GM21576 (cell line): ENCODE data around the gene CLDN9.

Experiments used
- ATAC-seq: cut with Tn5 transposase; IDR thresholded peaks from one replicate; pipeline ENCODE4 v1.9.1; 2021; ENCODE audit warnings: mild to moderate bottlenecking, moderate library complexity; ENCODE audit not compliant: unreplicated experiment

Gene CLDN9

DNA sequence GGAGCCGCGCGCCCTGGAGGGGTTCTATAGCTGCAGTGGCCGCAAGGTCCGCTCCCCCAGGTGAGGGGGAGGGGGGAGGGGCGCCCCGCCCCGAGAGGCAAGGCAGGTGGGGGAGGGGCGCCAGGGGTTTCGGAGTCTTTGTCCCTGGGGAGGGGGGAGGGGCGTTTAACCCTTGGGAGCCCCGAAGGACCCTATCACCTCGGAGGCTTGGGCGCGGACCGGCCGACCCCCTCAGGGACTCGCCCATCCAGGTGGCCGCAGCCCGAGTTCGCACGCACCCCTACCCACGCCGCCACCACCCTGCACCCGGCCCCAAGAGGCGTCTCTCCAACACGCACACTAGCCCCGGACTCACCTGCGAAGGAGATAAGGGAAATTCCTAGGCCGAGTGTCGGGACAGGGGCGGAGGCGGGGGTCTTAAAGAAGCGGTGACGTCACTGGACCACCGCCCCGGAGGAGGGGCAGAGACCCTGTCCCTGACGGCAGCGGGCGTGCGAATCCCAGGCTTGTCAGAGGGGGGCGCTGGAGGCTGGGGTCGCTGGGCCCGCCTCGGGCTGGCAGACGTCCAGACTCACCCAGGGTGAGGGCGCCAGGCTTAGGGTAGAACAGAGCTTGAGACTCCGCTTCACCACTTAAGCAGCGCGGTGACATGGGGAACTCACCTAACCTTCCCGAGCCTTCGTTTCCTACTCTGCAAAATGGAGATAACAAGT lies 5.2 kb downstream of the CLDN9 start, which contains the start of gene CLDN6:
Gene CLDN6, minus strand, starts transcription at position 390 of the 713 bp plus-strand sequence. CDS start 2,162 bp downstream, outside the sequence.
- ATAC-seq = no peak

DNA sequence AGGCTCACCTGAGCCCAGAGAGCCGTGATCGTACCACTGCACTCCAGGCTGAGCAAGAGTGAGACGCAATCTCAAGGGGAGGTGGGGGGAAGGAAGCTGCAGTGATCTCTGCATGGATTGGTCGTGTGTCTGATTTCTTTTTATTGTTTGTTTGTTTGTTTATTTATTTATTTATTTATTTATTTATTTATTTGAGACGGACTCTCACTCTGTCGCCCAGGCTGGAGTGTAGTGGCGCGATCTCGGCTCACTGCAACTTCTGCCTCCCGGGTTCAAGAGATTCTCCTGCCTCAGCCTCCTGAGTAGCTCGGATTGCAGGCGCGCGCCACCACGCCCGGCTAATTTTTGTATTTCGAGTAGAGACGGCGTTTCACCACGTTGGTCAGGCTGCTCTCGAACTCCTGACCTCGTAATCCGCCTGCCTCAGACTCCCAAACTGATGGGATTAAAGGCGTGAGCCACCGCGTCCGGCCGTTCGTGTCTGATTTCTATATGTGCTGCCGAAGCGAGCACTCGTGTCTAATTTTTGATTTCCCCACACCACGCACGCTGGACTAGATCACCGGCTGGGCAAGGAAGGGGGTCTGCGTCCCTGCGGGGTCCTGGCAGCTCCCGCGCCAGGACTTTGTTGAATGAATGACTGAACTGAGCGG lies 7.0 kb downstream of the CLDN9 start:
- ATAC-seq = no peak

DNA sequence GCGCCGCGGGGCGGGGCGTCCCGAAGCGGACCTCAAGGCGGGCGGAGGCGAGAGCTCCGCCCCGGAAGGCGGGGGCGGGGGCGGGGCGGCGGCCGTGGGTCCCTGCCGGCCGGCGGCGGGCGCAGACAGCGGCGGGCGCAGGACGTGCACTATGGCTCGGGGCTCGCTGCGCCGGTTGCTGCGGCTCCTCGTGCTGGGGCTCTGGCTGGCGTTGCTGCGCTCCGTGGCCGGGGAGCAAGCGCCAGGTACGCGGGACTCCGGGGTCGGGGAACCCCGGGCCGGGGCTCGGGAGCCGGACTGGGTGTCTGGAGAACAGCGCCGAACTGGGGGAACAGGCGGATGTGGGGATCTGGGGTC lies 7.5 kb downstream of the CLDN9 start, which contains the start of gene TNFRSF12A:
Gene TNFRSF12A, plus strand, starts transcription at position 122 of the 357 bp plus-strand sequence. Its CDS starts 30 bp downstream, at position 152.
- ATAC-seq = no peak

DNA sequence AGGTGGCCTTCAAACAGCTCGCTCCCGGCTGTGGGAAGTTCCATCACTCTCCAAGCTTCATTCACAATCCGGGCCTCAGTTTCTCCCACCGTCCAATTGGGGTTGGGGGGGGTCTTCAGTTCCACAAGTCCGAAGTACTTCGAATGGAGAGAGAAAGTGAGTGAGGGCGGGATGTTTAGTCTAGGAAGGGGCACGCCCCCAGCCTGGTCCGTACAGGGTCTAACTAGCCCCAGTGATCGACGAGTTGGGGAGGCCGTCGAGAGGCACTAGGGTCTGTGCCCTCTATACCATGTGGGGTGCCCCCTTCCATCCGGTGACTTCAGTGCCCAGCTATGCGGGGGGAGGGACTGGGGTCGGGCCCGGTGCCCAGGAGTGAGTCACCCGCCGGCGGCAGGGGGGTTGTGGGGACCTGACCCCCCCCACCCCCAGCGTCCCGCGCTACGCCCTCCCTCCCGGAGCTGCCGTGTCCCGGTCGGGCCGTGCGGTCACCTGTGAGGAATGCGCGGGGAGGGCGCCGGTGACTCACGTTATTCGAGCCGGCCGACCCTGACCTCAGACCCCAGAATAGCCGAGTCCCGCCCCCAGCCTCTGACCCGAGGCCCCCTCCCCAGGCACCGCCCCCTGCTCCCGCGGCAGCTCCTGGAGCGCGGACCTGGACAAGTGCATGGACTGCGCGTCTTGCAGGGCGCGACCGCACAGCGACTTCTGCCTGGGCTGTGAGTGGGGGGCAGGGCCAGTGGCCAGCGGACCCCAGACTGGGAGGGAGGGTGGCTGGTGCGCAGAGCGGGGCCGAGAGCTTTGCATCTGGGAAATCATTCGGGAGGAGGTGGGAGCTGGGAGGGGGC lies 8.1 kb downstream of the CLDN9 start:
- no peak for ATAC-seq

DNA sequence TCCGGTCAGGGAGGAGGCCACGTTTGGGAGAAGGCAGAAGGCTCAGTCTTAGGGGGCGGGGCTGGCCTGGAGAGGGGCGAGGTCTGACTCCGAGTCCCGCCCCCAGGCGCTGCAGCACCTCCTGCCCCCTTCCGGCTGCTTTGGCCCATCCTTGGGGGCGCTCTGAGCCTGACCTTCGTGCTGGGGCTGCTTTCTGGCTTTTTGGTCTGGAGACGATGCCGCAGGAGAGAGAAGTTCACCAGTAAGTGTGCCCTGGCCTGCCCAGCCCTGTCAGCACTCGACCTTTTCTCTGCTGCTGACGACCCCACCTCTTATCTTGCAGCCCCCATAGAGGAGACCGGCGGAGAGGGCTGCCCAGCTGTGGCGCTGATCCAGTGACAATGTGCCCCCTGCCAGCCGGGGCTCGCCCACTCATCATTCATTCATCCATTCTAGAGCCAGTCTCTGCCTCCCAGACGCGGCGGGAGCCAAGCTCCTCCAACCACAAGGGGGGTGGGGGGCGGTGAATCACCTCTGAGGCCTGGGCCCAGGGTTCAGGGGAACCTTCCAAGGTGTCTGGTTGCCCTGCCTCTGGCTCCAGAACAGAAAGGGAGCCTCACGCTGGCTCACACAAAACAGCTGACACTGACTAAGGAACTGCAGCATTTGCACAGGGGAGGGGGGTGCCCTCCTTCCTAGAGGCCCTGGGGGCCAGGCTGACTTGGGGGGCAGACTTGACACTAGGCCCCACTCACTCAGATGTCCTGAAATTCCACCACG lies 8.9 kb downstream of the CLDN9 start:
- ATAC-seq = no peak

DNA sequence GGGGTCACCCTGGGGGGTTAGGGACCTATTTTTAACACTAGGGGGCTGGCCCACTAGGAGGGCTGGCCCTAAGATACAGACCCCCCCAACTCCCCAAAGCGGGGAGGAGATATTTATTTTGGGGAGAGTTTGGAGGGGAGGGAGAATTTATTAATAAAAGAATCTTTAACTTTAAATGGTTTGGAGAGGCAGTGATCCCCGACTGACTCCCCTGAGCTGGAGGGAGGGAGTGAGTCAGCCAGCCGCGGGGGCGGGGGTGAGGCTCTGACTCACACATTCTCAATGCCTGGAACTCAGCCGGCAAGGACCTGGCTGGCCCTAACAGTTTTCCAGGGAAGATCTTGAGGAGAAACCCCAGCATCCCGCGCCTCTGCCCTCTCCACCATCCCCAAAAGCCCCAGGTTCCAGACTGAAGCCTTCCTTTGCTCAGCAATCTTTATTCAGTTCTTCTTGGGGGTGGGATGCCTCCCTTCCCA lies 9.5 kb downstream of the CLDN9 start:
- ATAC-seq = no peak

DNA sequence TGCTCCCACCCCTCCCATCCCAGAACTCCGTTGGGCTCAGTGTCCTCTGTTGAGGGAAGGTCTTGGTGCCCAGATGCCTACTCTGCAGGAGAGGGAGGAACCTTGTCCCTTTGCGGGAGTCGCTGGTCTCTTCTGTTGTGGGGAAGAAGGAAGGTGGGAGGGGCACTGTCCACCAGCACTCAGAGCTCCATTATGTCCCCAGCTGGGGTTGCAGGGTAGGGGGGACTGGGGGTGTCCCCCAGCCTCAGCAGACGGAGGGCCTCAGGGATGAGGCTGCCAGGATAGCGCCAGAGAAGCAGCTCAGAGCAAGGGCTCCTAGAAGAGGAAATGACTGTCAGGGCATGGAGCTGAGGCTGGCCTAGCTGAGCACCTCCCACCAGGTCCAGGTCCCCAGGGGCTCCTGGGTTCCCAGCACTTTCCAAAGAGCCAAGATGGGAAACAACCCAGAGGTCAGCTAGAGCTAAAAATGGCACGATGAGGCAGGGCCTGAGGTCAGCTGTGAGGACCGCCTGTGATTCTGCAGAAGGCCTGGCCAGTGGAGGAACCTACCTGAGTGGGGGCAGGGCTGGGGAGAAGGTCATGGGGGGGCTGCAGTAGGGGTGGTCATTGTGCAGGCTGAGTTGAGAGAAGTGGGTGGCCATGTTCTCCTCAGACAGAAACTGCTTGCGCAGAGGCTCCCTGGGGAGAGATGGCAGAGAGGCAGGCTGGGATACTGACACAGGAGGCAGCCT lies 10.1 kb downstream of the CLDN9 start:
- ATAC-seq = no peak

DNA sequence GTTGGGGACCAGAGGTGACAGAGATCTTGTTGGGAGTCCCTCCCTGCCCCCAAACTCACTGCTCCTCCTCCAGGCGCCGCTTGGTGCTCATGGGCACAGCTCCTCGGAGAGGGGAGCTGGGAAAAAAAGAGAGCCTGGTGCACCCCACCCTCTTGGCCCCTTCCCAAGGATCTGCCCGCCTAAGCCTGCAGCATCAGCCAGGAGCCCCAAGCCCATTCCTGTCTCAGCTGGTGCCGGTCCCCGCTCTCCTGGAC lies 10.6 kb downstream of the CLDN9 start:
- no peak for ATAC-seq

DNA sequence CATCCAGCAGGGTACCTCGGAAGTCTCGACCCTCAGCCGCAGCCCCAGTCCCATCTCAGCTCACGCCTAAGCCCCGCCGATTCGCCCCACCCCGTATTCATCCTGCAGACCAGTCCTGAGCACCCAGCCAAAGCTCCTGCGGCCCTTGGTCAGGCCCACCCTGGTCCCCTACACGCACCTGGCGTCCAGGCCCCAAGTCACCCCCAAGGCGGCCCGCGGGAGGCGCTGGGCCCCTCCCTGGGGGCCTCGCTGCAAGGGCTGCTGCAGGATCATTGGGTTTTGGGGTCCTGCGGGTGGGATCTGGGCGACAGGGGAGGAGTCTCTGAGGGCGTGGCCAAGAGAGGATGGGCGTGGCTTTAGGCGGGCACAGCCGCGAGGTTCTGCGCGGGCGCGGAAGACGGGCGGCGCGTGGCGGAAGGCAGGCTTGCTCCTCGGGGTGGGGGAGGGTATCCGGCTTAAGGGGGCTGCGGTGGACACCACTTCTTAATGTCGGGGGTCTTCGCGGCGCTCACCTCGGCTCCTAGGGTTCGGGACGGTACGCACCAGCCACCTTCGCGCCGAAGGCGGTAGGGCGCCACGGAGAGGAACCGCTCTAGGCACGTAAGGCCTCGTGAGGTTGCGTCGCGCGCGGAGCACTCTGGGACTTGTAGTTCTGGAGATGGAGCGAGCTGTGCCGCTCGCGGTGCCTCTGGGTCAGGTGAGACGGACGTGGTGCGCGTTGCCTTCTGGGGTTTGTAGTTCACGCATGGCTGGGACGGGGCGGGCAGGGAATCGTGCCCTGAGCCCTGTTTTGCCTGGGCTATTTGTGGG lies 11.2 kb downstream of the CLDN9 start, which contains the start of the genes HCFC1R1 and THOC6:
Gene HCFC1R1, minus strand, starts transcription at position 274 of the 810 bp plus-strand sequence. Its CDS starts 1 bp downstream, at position 273.
Gene THOC6, plus strand, starts transcription at position 367 of the 810 bp plus-strand sequence. Its CDS starts 292 bp downstream, at position 659.
- peak; percentile 71 for ATAC-seq

DNA sequence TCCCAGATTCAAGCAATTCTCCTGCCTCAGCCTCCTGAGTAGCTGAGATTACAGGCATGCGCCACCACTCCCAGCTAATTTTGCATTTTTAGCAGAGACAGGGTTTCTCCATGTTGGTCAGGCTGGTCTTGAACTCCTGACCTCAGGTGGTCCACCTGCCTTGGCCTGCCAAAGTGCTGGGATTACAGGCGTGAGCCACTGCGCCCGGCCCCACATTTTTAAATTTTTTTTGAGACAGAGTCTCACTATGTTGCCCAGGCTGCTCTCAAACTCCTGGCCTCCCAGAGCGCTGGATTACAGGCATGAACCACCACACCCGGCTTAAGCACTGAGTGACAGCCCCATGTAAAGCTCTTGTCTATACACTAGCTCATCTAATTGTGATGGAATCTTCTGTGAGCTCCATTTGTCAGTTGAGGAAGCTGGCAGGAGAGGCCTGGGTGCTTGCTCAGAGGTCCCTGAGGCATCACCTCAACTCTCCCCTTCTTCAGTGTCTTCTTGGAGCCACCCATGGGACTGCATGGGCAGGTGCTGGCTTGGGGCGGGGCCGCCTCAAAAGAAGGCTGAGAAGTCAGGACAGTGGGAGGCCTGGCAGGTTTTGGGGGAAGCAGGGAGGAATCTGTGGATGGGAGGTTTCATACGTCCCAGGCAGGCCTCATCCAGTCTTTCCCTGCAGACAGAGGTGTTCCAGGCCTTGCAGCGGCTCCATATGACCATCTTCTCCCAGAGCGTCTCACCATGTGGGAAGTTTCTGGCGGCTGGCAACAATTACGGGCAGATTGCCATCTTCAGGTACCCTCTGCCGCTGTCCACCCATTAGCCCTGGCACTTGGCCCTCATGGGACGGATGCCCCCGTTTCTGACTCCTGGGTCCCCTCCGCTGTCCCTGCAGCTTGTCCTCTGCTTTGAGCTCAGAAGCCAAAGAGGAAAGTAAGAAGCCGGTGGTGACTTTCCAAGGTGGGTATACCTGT lies 12.6 kb downstream of the CLDN9 start:
- no peak for ATAC-seq

DNA sequence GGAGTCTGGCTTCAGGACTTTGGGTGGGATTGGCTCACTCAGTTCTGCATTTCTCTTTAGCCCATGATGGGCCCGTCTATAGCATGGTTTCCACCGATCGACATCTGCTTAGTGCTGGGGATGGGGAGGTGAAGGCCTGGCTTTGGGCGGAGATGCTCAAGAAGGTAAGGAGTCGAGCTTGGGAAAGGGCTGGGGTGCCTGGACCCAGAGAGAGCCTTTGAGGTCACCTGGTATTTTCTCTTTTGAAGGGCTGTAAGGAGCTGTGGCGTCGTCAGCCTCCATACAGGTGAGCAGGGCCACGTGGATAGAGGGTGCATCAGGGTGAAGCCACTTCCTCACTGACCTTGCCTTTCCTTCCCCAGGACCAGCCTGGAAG lies 13.3 kb downstream of the CLDN9 start:
- no peak for ATAC-seq

DNA sequence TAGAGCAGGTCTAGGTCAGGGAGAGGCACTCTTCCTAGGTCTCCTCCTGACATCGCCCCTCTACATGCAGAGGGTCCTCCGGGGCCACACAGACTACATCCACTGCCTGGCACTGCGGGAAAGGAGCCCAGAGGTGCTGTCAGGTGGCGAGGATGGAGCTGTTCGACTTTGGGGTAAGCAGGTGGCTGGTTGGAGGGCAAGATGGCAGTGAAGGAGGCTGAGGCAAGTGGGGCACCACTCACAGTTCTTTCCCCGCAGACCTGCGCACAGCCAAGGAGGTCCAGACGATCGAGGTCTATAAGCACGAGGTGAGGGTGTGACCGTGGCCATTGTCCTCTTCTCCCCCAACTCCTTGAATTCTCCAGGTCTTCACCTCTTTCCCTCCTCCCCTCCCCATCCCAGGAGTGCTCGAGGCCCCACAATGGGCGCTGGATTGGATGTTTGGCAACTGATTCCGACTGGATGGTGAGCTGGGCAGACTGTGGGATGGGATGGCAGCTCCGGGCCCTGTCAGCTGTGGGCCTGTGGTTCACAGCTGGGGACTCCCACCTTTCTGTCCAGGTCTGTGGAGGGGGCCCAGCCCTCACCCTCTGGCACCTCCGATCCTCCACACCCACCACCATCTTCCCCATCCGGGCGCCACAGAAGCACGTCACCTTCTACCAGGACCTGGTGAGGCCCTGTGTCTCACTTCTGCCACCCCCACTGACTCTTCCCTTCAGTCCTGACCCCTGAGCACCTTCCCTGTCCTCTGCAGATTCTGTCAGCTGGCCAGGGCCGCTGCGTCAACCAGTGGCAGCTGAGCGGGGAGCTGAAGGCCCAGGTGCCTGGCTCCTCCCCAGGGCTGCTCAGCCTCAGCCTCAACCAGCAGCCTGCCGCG lies 14.1 kb downstream of the CLDN9 start:
- no peak for ATAC-seq

DNA sequence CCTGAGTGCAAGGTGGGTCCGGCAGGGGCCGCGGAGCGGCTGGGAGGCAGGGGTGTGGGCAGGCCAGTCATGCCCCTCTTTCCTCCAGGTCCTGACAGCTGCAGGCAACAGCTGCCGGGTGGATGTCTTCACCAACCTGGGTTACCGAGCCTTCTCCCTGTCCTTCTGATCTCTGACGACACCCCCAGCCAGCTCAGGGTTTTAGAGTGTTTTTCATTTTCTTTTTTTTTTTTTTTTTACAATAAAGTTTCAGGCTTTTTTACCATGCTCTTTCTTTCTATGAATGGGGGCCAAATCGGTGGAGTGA lies 14.7 kb downstream of the CLDN9 start:
- no peak for ATAC-seq

DNA sequence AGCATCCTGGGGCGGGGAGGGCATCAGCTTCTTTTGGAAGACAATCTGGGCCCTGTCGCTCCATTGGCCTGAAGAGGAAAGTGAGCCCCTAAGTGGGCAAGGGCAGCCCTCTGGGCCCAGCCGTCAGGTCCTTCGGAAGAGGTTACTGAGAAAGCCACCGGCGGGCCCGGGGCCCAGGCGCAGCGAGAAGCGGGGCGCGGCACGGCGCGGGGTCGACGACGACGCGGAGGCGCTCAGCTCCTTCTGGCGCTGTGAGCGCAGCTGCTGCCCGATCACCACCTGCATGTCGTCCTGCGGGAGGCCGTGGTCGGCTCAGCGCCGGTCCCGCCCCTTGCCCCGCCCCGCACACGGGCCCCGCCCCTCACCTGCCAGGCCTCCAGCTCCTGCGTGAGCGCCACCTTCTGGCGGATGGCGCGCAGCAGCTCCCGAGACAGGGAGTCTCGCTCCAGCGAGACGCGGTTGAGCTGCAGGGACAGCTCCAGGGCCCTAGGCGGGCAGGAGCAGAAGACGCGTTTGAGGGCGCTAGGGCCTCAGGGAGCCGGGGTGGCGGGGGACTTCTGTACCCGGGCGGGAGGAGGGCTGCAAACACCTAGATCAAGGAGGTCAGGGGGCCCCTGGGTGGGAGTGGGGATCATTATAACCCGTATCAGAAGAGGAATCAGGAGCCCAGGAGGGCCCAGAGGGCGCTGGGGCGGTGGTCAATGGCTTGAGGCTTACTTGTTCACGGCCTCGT lies 15.4 kb downstream of the CLDN9 start:
- ATAC-seq = no peak

DNA sequence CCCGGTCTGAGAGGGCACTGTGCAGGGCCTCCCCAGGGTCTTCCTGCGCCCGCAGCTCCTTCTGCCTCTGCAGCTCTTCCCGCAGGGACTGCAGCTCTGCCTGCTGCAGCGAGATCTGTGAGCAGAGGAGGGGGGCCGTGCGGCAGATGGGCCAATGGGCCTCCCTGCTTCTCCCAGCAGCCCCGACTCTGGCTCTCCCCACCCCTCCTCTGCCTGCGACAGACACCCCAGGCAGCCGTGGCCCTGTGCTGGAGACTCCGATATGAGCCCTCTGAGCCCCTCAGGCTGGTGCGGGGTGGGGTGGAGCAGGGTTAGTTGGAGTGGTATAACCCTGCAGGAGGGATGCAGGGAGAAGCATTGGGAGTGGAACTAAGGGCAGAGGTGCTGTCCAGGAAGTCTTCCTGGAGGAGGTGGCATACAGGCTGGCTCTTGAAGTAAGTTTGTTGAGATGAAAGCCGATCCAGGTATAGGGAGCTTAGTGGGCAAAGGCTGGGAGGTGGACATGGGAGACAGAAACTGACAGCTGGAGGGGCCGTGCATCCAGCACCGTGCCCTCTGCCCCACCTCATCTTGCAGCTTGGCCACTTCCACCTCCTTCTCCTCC lies 16.1 kb downstream of the CLDN9 start:
- no peak for ATAC-seq

DNA sequence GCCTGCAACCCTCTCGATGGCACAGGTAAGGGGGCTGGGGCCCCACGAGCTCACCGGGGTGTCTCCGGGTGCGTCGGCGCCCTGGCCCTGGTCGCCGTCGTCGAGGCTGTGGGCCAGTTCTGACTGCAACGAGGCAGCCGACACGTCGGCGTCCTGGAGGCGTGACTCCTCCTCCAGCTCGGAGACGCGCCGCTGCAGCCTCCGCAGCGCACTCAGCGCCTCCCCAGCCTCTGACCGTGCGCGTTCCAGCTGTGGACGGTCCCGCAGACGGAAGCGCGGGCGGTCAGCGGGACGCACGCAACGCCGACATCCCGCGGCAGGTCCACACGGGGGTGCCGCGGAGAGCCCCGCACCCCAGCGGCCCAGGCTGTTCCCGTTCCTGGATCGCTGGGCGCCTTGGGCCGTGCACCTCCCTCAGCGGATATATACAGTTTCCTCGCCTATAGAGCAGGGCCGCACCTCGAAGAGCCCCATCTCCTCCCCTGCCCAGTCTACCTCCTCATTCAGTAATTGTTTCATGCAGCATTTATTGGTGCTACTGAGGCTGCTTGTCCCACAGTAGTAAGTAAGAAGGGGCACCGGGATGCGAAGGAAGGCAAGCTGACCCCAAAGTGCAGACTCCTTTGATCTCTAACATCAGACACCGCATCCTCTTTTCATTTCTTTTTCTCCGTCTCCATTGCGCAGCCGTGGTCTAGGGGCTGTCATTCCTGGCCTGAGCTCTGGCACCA lies 16.9 kb downstream of the CLDN9 start:
- ATAC-seq = no peak
